HepG2 (cell line): ENCODE results near the gene PGPEP1. TPM values are rescaled to one million over a fixed set of nuclear protein-coding genes. Genes with fewer than 3 reads are reported as not detected.

Experiments
- CBX2 ChIP-seq, 2 experiments: fragments of 200-600 bp in 1 of 2; sonication (generic); formaldehyde crosslinking in 1 of 2; IDR thresholded peaks; 2 replicates each; pipeline versions ENCODE4 v1.7.0 to v1.8.1; 2018 to 2022; ENCODE audit warnings: low read depth in 2 of 2, low read length in 1 of 2, mild to moderate bottlenecking in 1 of 2, missing genetic modification reagents in 1 of 2
- CC2D1A ChIP-seq: sonication (generic); formaldehyde crosslinking; IDR thresholded peaks from 2 replicates; pipeline ENCODE4 v1.8.1; 2023; ENCODE audit warnings: mild to moderate bottlenecking, missing genetic modification reagents
- GLI4 ChIP-seq: sonication (generic); formaldehyde crosslinking; IDR thresholded peaks from 2 replicates; pipeline ENCODE4 v1.5.1; 2020; ENCODE audit warnings: missing genetic modification reagents, mild to moderate bottlenecking, moderate library complexity, borderline replicate concordance
- MTF2 ChIP-seq: sonication (generic); formaldehyde crosslinking; IDR thresholded peaks from 2 replicates; pipeline ENCODE4 v1.5.0; 2020; ENCODE audit warnings: missing genetic modification reagents, borderline replicate concordance
- POLR2G ChIP-seq: fragments of 200-400 bp; formaldehyde crosslinking; IDR thresholded peaks from 2 replicates; pipeline ENCODE4 v1.6.1; 2018; ENCODE audit warnings: mild to moderate bottlenecking, low read depth, low read length, moderate library complexity
- SYNCRIP ChIP-seq: fragments of 200-400 bp; formaldehyde crosslinking; IDR thresholded peaks from 2 replicates; pipeline ENCODE4 v1.6.1; 2018; ENCODE audit warnings: mild to moderate bottlenecking, low read depth, low read length; ENCODE audit not compliant: insufficient read depth
- TBP ChIP-seq: sonication (generic); formaldehyde crosslinking; IDR thresholded peaks from 2 replicates; pipeline ENCODE4 v1.5.0; 2020; ENCODE audit warnings: missing genetic modification reagents
- TCF12 ChIP-seq, 2 experiments: fragments of 450-650 bp in 1 of 2; sonication (generic) in 1 of 2; formaldehyde crosslinking in 1 of 2; IDR thresholded peaks; 2 replicates each; pipeline versions ENCODE4 v1.6.1 to v1.8.0; 2017 to 2022; ENCODE audit warnings: antibody characterized with exemption in 1 of 2, mild to moderate bottlenecking in 1 of 2, missing genetic modification reagents in 1 of 2, moderate library complexity in 1 of 2
- ZEB1 ChIP-seq: IDR thresholded peaks from 2 replicates; pipeline ENCODE4 v1.6.1; 2012; ENCODE audit warnings: mild to moderate bottlenecking, low read depth, inconsistent platforms; ENCODE audit not compliant: insufficient replicate concordance
- ZNF660 ChIP-seq: sonication (generic); formaldehyde crosslinking; IDR thresholded peaks from 2 replicates; pipeline ENCODE4 v1.5.1; 2020; ENCODE audit warnings: mild to moderate bottlenecking, low read depth, missing genetic modification reagents, borderline replicate concordance
- polyA plus RNA-seq, 8 experiments: library from polyadenylated mRNA; depleted of rRNA in 3 of 8; stranded (reverse) in 7 of 8; unstranded in 1 of 8; fragments of >200 nt; fragmentation: Illumina TruSeq in 4 of 8; extraction: Trizol in 4 of 8; gene quantifications; 2 replicates each; pipeline versions ENCODE4 v1.2.1 to v1.2.3, GENCODE V29; 2011 to 2016; ENCODE audit warnings: low read depth in 4 of 8, missing spikeins in 1 of 8, mixed read lengths in 1 of 8; ENCODE audit not compliant: insufficient read depth in 1 of 8
- total RNA-seq, 5 experiments: library from RNA; depleted of rRNA; stranded (reverse); fragments of >200 nt; fragmentation: Illumina TruSeq; extraction: Trizol; gene quantifications; 2 replicates each; pipeline ENCODE4 v1.2.3, GENCODE V29; 2016; ENCODE audit warnings: low read depth in 1 of 5
- TF ChIP-seq, protein P1 (sequence below), 2 experiments: fragments of 450-650 bp in 1 of 2; sonication (generic) in 1 of 2; formaldehyde crosslinking in 1 of 2; IDR thresholded peaks; 2 replicates each; pipeline versions ENCODE4 v1.6.1 to v1.8.0; 2016 to 2022; ENCODE audit warnings: antibody characterized with exemption in 1 of 2, mild to moderate bottlenecking in 1 of 2, missing genetic modification reagents in 1 of 2
- TF ChIP-seq, protein P2 (sequence below): IDR thresholded peaks from 2 replicates; pipeline ENCODE4 v1.6.1; 2016
- TF ChIP-seq, protein P3 (sequence below): sonication (generic); formaldehyde crosslinking; IDR thresholded peaks from 2 replicates; pipeline ENCODE4 v1.4.0; 2020; ENCODE audit warnings: missing genetic modification reagents, borderline replicate concordance

Gene PGPEP1
- total and polyA plus RNA-seq, 2 of the 13 experiments (the other 11 are each of a cell fraction or from before 2014, with no cell fraction given): 53.1 to 56.6 TPM

DNA sequence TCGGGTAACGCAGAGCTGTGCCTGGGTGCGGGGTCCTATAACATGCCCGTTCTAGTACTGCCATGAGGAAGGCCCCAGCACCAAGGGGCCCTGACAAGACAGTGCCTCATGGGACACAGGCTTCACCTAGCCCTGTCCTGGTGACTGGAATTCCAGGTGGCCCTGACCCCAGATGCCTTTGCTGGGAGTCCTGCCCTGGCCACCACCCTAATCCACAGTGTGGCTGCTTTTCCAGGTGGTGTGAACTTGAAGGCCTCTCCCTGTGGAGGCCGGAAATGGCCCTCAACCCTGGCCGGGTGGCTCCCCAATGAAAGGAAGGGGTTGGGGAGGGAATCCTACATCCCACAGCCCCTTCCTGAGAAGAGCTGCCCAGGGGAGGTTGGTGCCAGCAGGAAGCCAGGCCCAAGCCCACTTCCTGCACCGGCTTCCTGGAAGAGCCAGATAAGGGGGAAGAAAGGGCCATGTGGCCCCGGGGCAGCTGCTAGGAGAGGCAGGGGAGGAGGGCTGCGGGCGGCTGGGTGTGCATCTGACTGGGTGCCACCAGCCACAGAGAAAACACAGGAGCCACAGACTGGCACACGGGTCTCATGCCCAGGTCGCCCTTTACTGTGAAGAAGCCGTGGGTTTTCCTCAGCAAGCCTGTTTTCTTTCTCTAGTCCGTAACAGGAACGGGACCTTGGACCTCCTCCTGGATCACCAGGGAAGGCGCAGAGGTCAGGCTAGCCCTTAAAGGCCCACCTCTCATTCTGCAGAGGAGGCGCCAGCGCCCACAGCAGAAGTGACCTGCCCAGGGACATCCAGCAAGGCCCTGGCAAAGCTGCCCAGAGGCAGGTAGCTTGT lies 22.2 kb upstream of the PGPEP1 start (continued):
- TF ChIP-seq, protein P1, sequence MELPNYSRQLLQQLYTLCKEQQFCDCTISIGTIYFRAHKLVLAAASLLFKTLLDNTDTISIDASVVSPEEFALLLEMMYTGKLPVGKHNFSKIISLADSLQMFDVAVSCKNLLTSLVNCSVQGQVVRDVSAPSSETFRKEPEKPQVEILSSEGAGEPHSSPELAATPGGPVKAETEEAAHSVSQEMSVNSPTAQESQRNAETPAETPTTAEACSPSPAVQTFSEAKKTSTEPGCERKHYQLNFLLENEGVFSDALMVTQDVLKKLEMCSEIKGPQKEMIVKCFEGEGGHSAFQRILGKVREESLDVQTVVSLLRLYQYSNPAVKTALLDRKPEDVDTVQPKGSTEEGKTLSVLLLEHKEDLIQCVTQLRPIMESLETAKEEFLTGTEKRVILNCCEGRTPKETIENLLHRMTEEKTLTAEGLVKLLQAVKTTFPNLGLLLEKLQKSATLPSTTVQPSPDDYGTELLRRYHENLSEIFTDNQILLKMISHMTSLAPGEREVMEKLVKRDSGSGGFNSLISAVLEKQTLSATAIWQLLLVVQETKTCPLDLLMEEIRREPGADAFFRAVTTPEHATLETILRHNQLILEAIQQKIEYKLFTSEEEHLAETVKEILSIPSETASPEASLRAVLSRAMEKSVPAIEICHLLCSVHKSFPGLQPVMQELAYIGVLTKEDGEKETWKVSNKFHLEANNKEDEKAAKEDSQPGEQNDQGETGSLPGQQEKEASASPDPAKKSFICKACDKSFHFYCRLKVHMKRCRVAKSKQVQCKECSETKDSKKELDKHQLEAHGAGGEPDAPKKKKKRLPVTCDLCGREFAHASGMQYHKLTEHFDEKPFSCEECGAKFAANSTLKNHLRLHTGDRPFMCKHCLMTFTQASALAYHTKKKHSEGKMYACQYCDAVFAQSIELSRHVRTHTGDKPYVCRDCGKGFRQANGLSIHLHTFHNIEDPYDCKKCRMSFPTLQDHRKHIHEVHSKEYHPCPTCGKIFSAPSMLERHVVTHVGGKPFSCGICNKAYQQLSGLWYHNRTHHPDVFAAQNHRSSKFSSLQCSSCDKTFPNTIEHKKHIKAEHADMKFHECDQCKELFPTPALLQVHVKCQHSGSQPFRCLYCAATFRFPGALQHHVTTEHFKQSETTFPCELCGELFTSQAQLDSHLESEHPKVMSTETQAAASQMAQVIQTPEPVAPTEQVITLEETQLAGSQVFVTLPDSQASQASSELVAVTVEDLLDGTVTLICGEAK (IDR thresholded peaks at IDR 0.05): no peak
- TF ChIP-seq, protein P1 (CRISPR knock-in tag; IDR thresholded peaks at IDR 0.05): no peak; the same call in 1 of the 2 replicates
- TF ChIP-seq ZNF660 (CRISPR knock-in tag) (no peak), POLR2G (peak; percentile 63; the same call in 1 of the 2 replicates), TBP (no peak), GLI4 (CRISPR knock-in tag) (peak; percentile 60; the same call in 1 of the 2 replicates), MTF2 (CRISPR knock-in tag) (0 out of 2 replicates have a peak, but pooled peaks have one; percentile 23), TCF12 (IDR thresholded peaks at IDR 0.05) (no peak), TCF12 (CRISPR knock-in tag; IDR thresholded peaks at IDR 0.05) (0 out of 2 replicates have a peak, but pooled peaks have one; percentile 26), CBX2 (IDR thresholded peaks at IDR 0.05; ENCODE audit: low read depth, low read length) (no peak), CBX2 (CRISPR knock-in tag; IDR thresholded peaks at IDR 0.05; ENCODE audit: low read depth) (no peak), ZEB1 (peak; percentile 58), CC2D1A (CRISPR knock-in tag) (no peak), SYNCRIP (no peak)
- TF ChIP-seq, protein P2, sequence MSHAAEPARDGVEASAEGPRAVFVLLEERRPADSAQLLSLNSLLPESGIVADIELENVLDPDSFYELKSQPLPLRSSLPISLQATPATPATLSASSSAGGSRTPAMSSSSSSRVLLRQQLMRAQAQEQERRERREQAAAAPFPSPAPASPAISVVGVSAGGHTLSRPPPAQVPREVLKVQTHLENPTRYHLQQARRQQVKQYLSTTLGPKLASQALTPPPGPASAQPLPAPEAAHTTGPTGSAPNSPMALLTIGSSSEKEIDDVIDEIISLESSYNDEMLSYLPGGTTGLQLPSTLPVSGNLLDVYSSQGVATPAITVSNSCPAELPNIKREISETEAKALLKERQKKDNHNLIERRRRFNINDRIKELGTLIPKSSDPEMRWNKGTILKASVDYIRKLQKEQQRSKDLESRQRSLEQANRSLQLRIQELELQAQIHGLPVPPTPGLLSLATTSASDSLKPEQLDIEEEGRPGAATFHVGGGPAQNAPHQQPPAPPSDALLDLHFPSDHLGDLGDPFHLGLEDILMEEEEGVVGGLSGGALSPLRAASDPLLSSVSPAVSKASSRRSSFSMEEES (CRISPR knock-in tag): no peak
- TF ChIP-seq, protein P3, sequence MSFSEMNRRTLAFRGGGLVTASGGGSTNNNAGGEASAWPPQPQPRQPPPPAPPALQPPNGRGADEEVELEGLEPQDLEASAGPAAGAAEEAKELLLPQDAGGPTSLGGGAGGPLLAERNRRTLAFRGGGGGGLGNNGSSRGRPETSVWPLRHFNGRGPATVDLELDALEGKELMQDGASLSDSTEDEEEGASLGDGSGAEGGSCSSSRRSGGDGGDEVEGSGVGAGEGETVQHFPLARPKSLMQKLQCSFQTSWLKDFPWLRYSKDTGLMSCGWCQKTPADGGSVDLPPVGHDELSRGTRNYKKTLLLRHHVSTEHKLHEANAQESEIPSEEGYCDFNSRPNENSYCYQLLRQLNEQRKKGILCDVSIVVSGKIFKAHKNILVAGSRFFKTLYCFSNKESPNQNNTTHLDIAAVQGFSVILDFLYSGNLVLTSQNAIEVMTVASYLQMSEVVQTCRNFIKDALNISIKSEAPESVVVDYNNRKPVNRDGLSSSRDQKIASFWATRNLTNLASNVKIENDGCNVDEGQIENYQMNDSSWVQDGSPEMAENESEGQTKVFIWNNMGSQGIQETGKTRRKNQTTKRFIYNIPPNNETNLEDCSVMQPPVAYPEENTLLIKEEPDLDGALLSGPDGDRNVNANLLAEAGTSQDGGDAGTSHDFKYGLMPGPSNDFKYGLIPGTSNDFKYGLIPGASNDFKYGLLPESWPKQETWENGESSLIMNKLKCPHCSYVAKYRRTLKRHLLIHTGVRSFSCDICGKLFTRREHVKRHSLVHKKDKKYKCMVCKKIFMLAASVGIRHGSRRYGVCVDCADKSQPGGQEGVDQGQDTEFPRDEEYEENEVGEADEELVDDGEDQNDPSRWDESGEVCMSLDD (CRISPR knock-in tag): no peak
